NCI-H1417 treated with DMSO at 0.1 percent for 48 hours (cell line): ENCODE results near the gene ADGB.
"Not testable (repeated sequence)": the region's sequence is repeated elsewhere in the genome, so short reads cannot be mapped to it uniquely, and the experiment has no call there.

ENCODE experiments used
- DNase-seq: peaks from one replicate; lab custom pipeline; 2025; lab: John Stamatoyannopoulos, UW

The ADGB gene

DNA sequence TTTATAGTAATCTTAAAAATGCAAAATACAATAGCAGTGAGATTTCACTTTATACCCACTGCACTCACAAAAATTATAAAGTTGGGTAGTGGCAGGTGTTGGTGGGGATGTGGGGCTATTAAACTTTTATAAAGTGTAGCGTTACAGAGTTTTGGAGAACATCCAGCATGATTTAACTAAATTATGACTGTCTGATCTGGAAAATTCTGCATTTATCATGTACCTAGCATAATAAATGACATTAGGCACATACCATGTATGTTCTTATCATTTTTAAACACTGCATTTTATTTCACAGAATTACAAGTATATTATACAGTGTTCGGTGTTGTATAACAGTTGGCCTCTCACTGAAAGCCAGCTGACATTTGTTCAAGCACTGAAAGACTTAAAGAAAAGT, 169.9 kb downstream of the ADGB start:
- DNase-seq, result no peak

DNA sequence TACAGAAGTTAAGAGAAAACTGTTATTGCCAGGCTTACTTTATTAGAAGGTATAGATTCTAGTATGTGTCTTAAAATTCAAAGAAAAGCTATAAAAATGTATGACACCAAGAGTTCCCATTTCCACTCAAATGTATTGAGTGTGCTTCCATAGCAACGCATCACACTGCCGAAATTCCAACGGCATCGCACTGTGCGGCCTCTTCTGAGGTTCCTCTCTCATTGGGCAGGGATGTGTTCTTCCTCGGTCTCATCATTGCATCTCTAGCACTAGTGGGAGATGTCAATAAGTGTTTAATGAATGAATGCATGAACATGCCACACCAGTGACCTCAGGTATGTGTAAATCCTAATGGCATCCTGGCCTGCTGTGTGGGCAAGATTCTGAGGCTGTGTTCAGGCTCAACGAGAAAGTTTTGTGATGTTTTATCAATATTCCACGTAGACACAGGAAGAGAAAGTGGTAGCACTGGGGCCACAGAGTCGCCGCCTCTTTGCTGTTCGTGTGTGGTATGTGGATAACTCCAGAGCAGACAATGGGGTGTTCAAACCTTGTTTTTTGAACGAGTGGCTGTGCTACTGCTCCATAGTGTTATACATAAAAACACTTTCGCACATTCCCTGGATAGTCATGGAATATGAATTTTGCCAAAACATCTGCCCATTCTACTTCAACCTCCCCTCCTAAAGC, 171.6 kb downstream of the ADGB start:
- DNase-seq, result no peak

- DNase-seq, result no peak
These were observed 172.4 kb downstream of the ADGB start for GRCh38 chr6:146770965-146771735.

DNA sequence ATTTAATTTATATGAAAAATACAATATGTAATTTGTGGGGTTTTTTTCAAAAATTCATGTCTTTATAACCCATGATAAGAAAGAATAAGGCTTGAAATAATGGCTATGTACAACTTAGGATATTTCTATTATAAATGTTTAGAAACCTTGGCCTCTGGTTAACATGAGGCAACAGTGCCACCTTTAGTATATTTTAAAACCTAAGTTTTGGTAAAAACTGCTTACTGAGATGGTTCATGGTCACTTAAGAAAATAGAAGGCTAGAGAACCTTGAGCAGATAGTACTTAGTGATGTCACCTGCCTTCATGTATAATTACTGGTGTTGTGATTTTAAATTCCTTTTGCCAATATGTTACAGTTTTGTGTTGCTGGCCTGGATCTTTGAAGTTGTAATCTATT, 176.4 kb downstream of the ADGB start:
- DNase-seq, result no peak

GRCh38 chr6:146781836-146782235, 183.1 kb downstream of the ADGB start:
- DNase-seq, result no peak

DNA sequence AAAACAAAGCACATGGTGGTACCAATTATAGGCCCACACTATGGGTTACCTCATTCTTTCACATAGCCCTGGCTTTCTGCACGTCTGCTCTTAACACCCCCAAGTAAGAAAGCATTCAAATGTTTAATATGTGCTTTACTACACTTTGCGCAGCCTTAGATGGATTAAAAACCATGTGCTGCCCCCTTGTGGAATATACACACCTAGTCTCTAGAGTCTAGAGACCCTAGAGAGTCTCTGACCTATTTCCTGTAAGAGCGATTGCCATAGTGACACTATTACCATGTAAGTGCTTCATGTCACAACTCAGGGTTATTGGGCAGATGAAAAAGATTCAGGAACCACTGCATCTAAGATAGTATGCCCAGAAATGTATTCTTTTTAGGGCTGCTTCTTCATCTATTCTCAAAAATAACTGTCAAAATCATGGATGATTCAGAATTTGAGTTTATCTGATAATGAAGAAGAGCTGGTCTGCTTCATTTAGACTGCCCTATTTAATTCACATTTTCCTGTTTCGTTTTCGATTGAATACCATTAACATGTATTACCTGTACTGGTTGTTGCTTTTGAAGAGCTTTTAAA, 186.3 kb downstream of the ADGB start:
- DNase-seq, result peak; percentile 21

GRCh38 chr6:146787876-146788508, 189.2 kb downstream of the ADGB start:
- DNase-seq, result no peak

DNA sequence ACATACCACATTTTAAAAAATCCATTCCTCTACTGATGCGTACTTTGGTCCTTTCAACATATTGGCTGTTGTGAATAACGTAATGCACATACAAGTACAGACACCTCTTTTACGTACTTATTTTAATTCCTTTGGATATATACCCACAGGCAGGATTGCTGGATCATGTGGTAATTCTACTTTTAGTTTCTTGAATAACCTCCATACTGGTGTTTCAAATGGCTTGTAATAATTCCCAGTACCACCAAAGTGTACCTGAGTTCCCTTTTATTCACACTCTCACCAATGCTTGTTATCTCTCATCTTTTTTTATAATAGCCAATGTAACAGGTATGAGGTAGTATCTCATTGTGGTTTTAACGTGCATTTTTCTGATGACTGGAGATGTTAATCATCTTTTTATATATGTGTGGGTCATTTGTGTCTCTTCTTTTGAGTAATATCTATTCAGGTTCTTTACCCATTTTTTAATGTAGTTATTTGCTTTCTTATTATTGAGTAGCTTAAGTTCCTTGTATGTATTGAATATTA, 191.9 kb downstream of the ADGB start:
- no peak for DNase-seq

DNA sequence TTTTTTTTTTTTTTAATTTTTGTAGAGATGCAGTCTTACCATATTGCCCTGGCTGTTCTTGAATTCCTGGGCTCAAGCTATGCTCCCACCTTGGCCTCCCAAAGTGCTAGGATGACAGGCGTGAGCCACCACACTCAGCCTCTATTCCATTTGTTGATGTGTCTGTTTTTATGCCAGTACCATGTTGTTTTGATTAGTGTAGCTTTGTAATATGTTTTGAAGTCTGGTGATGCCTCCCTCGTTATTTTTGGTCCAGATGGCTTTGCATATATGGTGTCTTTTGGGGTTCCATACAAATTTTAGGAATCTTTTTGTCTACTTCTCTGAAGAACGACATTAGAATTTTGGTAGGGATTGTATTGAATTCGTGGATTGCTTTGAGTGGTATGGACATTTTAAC, 193.2 kb downstream of the ADGB start:
- no peak for DNase-seq

DNA sequence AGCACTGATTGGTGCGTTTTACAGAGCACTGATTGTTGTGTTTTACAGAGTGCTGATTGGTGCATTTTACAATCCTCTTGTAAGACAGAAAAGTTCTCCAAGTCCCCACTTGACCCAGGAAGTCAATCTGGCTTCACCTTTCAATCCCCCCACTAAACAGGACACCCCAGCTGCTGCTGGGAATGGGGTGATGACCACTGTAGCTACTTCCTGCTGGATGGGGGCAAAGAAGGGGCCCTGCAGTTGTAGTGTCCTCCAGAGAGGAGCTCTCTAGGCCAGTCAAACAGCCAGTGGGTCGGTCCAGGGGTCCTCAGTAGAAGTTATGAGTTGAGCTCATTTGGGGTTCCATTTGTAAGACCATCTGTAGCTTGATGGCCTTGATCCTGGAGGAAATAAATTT, 194.4 kb downstream of the ADGB start:
- DNase-seq, result not testable (repeated sequence)

- no peak for DNase-seq
These were observed 196.8 kb downstream of the ADGB start for GRCh38 chr6:146795479-146796133.

- not testable (repeated sequence) for DNase-seq
These were observed 204.4 kb downstream of the ADGB start for GRCh38 chr6:146803167-146803566.

- DNase-seq, result no peak
These were observed 204.8 kb downstream of the ADGB start for GRCh38 chr6:146803601-146804000.

DNA sequence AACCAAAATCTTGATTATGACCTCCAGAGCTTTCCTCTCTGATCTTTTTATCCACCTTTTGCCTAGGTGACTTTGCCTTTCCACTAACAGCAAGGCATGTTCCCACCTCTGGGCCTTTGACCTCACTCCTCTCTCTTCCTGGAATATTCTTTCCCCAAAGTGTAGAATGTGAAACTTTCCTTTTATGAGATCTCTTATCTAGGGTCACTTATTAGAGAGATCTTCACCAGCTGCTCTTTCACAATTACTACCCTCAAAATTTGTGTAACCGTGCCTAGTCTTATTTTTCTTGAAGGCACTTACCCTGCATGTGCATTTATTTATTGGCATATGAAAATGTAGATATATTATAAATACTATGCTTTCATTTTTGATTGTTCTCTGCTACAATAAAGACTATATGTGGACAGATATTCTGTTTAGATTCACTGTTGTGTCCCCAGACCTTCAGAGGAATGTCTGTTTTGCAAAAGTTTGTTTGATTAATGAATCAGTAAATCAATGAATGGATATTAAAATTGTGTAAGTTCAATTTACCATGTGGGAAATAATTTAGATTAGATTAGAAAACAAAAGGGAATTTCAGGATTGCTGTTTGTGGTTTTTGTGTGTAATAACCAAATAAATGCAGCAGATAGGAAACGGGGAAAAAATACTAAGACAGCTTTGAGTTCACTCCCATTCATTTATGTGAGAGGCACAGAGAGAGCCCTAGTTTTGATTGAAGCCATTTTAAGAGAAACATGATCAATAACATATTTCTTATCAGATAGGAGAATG, 207.0 kb downstream of the ADGB start:
- DNase-seq, result no peak

- DNase-seq, result not testable (repeated sequence)
These were observed 210.2 kb downstream of the ADGB start for GRCh38 chr6:146809014-146809413.

DNA sequence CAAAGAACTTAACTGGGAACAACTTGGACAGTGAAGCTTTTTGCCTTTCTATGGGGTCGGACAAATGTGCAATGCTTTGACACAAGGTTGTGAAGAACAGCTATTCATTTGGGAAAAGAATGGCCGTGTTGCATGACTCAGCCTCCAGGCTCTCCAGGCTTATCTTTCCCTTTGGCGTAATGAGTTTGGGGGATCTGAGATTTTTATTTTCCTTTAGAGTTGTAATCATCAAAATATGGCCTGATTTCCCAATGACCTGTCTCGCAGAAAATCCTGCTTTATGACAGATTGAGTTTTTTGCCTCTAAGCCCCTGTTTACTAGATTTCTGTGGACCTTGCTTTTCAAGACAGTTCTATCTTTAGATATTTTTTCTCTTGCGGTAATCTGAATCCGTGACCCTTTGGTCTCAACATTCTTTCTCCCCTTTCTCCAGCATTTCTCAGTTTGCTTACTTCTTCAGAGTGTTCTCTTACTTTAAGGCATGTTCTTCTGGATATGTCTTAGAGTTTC, 214.1 kb downstream of the ADGB start:
- not testable (repeated sequence) for DNase-seq

GRCh38 chr6:146813554-146813953, 214.8 kb downstream of the ADGB start:
- no peak for DNase-seq

- DNase-seq, result no peak
These were observed 215.5 kb downstream of the ADGB start for GRCh38 chr6:146814148-146814750.

GRCh38 chr6:146815511-146816462, 217.0 kb downstream of the ADGB start:
- DNase-seq, result not testable (repeated sequence)
